Ectodermal cell (in vitro differentiated cells): ENCODE data around the gene DTD1.

Source experiments
- H3K27ac ChIP-seq: 2 replicates; pipeline ENCODE4 v1.7.0; 2013; ENCODE audit warnings: mild to moderate bottlenecking, low read depth, low read length; ENCODE audit not compliant: insufficient read depth, poor library complexity, severe bottlenecking
- H3K27me3 ChIP-seq: 2 replicates; pipeline ENCODE4 v1.7.0; 2013; ENCODE audit warnings: mild to moderate bottlenecking, low read length; ENCODE audit not compliant: insufficient read depth, control insufficient read depth, poor library complexity, severe bottlenecking
- H3K36me3 ChIP-seq: one replicate; pipeline ENCODE4 v1.7.0; 2013; ENCODE audit warnings: low read length; ENCODE audit not compliant: control insufficient read depth, insufficient read depth
- H3K4me1 ChIP-seq: one replicate; pipeline ENCODE4 v1.7.0; 2013; ENCODE audit warnings: low read length; ENCODE audit not compliant: control insufficient read depth, insufficient read depth
- H3K4me3 ChIP-seq: 2 replicates; pipeline ENCODE4 v1.7.0; 2013; ENCODE audit warnings: low read depth, low read length, control low read depth; ENCODE audit not compliant: insufficient read depth
- H3K9me3 ChIP-seq: 2 replicates; pipeline ENCODE4 v1.7.0; 2013; ENCODE audit warnings: mild to moderate bottlenecking, low read length, moderate library complexity; ENCODE audit not compliant: control insufficient read depth
- WGBS, 2 experiments: methylation state at CpG; one replicate each; pipeline ENCODE4 v1.1.7; 2013; ENCODE audit warnings: missing lambda C conversion rate in 2 of 2; 5-methylcytosine and 5-hydroxymethylcytosine counted together

Gene DTD1

DNA sequence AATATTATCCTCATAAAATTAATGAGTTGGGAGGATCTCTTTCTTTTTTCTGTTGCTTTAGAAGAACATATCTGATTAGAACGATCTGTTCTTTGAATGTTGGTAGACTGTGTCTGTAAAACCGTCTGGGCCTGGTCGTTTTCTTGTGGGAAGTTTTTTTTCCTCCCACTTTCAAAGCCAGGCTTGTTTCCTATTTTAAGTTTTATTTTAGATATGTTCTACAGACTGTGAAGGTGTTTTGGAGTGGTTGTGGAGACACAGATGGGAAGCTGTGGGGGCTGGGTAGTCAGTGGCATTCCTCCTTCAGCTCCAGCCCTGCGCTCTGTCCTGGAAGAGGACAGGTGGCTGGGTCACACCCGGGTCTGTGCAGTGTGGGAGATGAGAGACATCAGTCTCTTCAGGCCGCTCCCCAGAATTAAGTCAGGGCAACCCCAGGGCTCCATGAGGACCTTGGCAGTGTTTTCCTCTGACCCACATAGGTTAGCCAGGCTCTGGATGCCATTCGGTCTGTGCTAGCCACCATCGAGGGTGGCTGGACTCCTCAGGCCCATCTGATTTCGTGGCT is 133.8 kb downstream of the DTD1 start:
- 92 to 96% methylated on average over 9 of the region's 9 CpGs for WGBS, 2 experiments
- Histone ChIP-seq H3K36me3 (no peaks in the 10 kb centered on the region), H3K9me3 (no peaks in the 10 kb centered on the region), H3K4me3 (no peak overlapping the region), H3K27me3 (no peaks in the 10 kb centered on the region), H3K4me1 (no peaks in the 10 kb centered on the region), H3K27ac (no peak overlapping the region)

DNA sequence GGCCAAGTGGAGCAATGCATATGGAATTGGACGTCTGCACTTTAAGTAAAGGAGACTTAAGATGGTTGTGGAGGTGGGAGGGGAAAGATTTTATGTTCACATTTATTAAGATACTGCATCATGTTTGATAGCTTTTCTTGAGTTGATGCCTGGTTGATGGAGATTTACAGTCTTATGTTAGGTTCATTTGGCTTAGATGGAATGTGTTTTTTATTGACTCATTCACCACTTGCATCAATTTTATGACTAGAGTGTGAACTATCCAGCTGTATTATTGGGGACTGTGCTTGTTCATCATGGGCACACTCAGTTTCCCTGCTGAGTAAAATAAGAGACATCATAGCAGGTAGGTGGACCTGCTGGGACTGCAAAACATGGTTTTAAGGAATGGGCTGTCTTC is 134.5 kb downstream of the DTD1 start:
- WGBS, 2 experiments, result 91 to 96% methylated on average over 1 of the region's 1 CpG
- no peak overlapping the region for H3K27ac ChIP-seq
- H3K27me3 ChIP-seq, result no peaks in the 10 kb centered on the region
- H3K4me1 ChIP-seq, result no peaks in the 10 kb centered on the region
- no peaks in the 10 kb centered on the region for H3K9me3 ChIP-seq
- no peak overlapping the region for H3K4me3 ChIP-seq
- H3K36me3 ChIP-seq, result no peaks in the 10 kb centered on the region

GRCh38 chr20:18724077-18724476 is 136.2 kb downstream of the DTD1 start:
- Histone ChIP-seq H3K4me3 (no peak overlapping the region), H3K36me3 (no peaks in the 10 kb centered on the region), H3K9me3 (no peaks in the 10 kb centered on the region), H3K27me3 (no peaks in the 10 kb centered on the region), H3K27ac (no peak overlapping the region), H3K4me1 (no peaks in the 10 kb centered on the region)
- WGBS, 2 experiments, result 95% methylated on average over 3 of the region's 3 CpGs

GRCh38 chr20:18724788-18725464 is 137.1 kb downstream of the DTD1 start:
- 64 to 70% methylated on average over 4 of the region's 4 CpGs for WGBS, 2 experiments
- Histone ChIP-seq H3K4me1 (no peaks in the 10 kb centered on the region), H3K36me3 (no peaks in the 10 kb centered on the region), H3K9me3 (no peaks in the 10 kb centered on the region), H3K4me3 (no peak overlapping the region), H3K27ac (no peak overlapping the region), H3K27me3 (no peaks in the 10 kb centered on the region)

DNA sequence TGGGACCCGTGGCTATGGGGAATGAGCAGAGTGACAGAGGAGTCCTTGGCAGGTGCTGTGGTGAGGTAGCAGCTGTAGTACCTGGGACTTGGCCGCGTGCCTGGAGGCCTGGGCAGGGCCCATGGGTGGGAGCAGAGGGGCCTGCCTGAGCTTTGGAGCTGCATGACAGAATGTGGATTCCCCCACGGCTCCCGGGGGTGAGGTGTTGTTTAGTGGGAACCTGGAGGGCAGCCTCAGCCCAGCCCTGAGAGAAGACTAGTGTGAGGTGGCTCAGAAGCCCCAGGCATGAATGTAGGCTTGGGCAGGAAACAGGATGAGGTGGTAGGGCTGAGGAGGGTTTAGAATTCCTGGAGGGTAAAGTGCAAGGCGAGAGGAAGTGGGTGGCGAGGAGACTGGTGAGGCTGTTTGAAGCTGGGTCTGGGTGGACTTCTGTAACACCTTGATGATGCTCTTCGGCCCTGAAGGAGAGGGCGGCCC is 139.2 kb downstream of the DTD1 start:
- 95% methylated on average over 9 of the region's 9 CpGs for WGBS, 2 experiments
- no peak overlapping the region for H3K27ac ChIP-seq
- H3K36me3 ChIP-seq, result no peaks in the 10 kb centered on the region
- H3K27me3 ChIP-seq, result no peaks in the 10 kb centered on the region
- H3K9me3 ChIP-seq, result no peaks in the 10 kb centered on the region
- H3K4me3 ChIP-seq, result no peak overlapping the region
- no peaks in the 10 kb centered on the region for H3K4me1 ChIP-seq

- no peaks in the 10 kb centered on the region for H3K27me3 ChIP-seq
- H3K4me1 ChIP-seq, result no peaks in the 10 kb centered on the region
- H3K9me3 ChIP-seq, result no peaks in the 10 kb centered on the region
- H3K36me3 ChIP-seq, result no peaks in the 10 kb centered on the region
- no peak overlapping the region for H3K4me3 ChIP-seq
- H3K27ac ChIP-seq, result no peak overlapping the region
- 73 to 74% methylated on average over 8 of the region's 8 CpGs for WGBS, 2 experiments
These were observed 140.5 kb downstream of the DTD1 start for GRCh38 chr20:18728165-18728869.

DNA sequence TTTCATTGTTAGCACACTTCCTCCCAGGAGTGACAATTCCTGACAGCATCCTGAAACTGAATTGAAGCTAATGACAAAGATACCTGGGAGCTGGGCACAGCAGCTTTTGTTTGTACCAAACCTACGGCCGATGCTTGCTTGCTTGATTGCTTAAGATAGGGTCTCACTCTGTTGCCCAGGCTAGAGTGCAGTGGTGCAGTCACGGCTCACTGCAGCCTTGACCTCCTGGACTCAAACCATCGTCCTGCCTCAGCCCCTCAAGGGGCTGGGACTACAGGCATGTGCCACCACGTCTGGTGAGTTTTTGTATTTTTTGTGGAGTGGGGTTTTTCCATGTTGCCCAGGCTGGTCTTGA is 141.0 kb downstream of the DTD1 start:
- Histone ChIP-seq H3K27me3 (no peaks in the 10 kb centered on the region), H3K27ac (no peak overlapping the region), H3K4me3 (no peak overlapping the region), H3K9me3 (no peaks in the 10 kb centered on the region), H3K4me1 (no peaks in the 10 kb centered on the region), H3K36me3 (no peaks in the 10 kb centered on the region)
- WGBS, 2 experiments, result 89 to 95% methylated on average over 5 of the region's 5 CpGs

- 94% methylated on average over 6 of the region's 6 CpGs for whole genome bisulfite sequencing, 2 experiments
- H3K4me1 ChIP-seq, result peaks cover 3% of the 10 kb centered on the region
These were observed 141.5 kb downstream of the DTD1 start for GRCh38 chr20:18729231-18729825.

GRCh38 chr20:18731940-18732339 is 144.1 kb downstream of the DTD1 start:
- 92 to 94% methylated on average over 1 of the region's 1 CpG for WGBS, 2 experiments
- Histone ChIP-seq H3K4me1 (peaks cover 3% of the 10 kb centered on the region), H3K27me3 (no peaks in the 10 kb centered on the region), H3K4me3 (no peak overlapping the region), H3K27ac (no peak overlapping the region), H3K36me3 (no peaks in the 10 kb centered on the region), H3K9me3 (no peaks in the 10 kb centered on the region)

More at GRCh38 chr20:18729231-18729825, 141.5 kb downstream of the DTD1 start:
- no peak overlapping the region for H3K4me3 ChIP-seq
- H3K27me3 ChIP-seq, result no peaks in the 10 kb centered on the region
- no peaks in the 10 kb centered on the region for H3K36me3 ChIP-seq
- no peak overlapping the region for H3K27ac ChIP-seq
- H3K9me3 ChIP-seq, result no peaks in the 10 kb centered on the region

DNA sequence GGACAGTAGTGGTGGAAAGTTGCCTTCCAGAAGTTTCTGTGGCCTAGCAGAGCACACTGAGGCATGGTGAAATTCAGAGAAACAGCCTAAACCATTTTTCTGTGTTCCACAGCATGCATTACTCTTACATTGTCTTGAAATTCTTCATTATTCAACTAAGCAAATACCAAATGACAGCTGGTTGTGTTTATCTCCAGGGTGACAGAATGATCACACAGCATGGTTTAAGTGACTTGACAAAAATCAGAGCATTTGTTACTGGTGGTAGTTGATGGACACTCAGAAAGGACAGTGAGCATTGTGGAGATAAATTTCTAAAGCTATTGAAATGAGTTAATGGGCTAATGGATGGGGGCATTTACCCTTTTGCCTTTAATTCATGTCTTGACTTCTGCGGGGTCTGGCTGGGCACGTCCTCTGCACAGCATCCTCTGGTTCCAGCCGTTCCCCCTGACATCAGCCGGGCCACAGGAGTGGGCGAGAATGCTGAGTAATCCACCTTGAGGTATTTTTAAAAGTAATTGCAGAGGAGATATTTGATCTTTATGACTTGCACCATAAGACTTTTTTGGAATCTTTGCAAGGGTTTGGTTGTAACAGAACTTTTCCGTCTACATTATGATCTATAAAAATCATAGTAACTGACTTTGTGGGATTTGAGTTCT is 146.8 kb downstream of the DTD1 start:
- WGBS, 2 experiments, result 93 to 98% methylated on average over 5 to 6 of the region's 6 CpGs
- H3K4me3 ChIP-seq, result no peak overlapping the region
- no peak overlapping the region for H3K27ac ChIP-seq
- H3K9me3 ChIP-seq, result no peaks in the 10 kb centered on the region
- H3K36me3 ChIP-seq, result no peaks in the 10 kb centered on the region
- H3K4me1 ChIP-seq, result peaks cover 3% of the 10 kb centered on the region
- H3K27me3 ChIP-seq, result no peaks in the 10 kb centered on the region
